GM12878 (cell line): ENCODE results near the gene MSL1.

Source experiments
- CBX3 ChIP-seq: fragments of 200-600 bp; sonication (generic); IDR thresholded peaks from 2 replicates; pipeline ENCODE4 v1.6.1; 2016; ENCODE audit warnings: low read depth, borderline replicate concordance
- CEBPB ChIP-seq, 2 experiments: fragments of 150-350 bp in 1 of 2; IDR thresholded peaks; 2 replicates each; pipeline ENCODE4 v1.6.1; 2012 to 2014; ENCODE audit warnings: low read depth in 2 of 2, low read length in 2 of 2, borderline replicate concordance in 1 of 2, inconsistent platforms in 1 of 2
- CHD2 ChIP-seq: IDR thresholded peaks from 2 replicates; pipeline ENCODE4 v1.6.1; 2011; ENCODE audit warnings: low read depth, low read length, improper control_type of control experiment, borderline replicate concordance
- DPF2 ChIP-seq: fragments of 450-650 bp; IDR thresholded peaks from 2 replicates; pipeline ENCODE4 v1.6.1; 2017; ENCODE audit warnings: mild to moderate bottlenecking
- EED ChIP-seq: sonication (generic); IDR thresholded peaks from 2 replicates; pipeline ENCODE4 v1.6.1; 2016; ENCODE audit warnings: antibody characterized with exemption, low read depth
- EZH2 ChIP-seq: IDR thresholded peaks from 2 replicates; pipeline ENCODE4 v1.6.1; 2012; ENCODE audit warnings: low read depth, mild to moderate bottlenecking, control low read depth, inconsistent platforms, low read length, borderline replicate concordance; ENCODE audit not compliant: control insufficient read depth
- NR2C2 ChIP-seq: IDR thresholded peaks from 2 replicates; pipeline ENCODE4 v1.6.1; 2011; ENCODE audit warnings: borderline replicate concordance, low read depth; ENCODE audit not compliant: control insufficient read depth, insufficient read length
- RCOR1 ChIP-seq: conservative IDR thresholded peaks from 2 replicates; pipeline ENCODE4 v1.6.1; 2012; ENCODE audit warnings: low read depth, low read length, improper control_type of control experiment
- TCF7 ChIP-seq: IDR thresholded peaks from 2 replicates; pipeline ENCODE4 v1.6.1; 2014; ENCODE audit warnings: antibody characterized with exemption, borderline replicate concordance
- YY1 ChIP-seq: IDR thresholded peaks from 2 replicates; pipeline ENCODE4 v1.6.1; 2011; ENCODE audit warnings: low read depth, mild to moderate bottlenecking, low read length
- ZNF274 ChIP-seq: IDR thresholded peaks from one replicate; pipeline ENCODE4 v1.8.0; 2011; ENCODE audit not compliant: insufficient read length, insufficient read depth
- ZSCAN29 ChIP-seq: fragments of 450-650 bp; IDR thresholded peaks from 2 replicates; pipeline ENCODE4 v1.6.1; 2017; ENCODE audit warnings: mild to moderate bottlenecking, moderate library complexity
- TF ChIP-seq, protein P1 (sequence below): IDR thresholded peaks from 2 replicates; pipeline ENCODE4 v1.6.1; 2012; ENCODE audit warnings: mild to moderate bottlenecking, low read depth, low read length
- TF ChIP-seq, protein P2 (sequence below), 3 experiments: IDR thresholded peaks in 2 of 3; conservative IDR thresholded peaks in 1 of 3; 2 replicates each; pipeline ENCODE4 v1.5.1; 2011; ENCODE audit warnings: low read depth in 3 of 3, low read length in 3 of 3, mild to moderate bottlenecking in 3 of 3, control low read depth in 2 of 3, moderate library complexity in 2 of 3, inconsistent platforms in 1 of 3, mixed read lengths in 1 of 3; ENCODE audit not compliant: control insufficient read depth in 2 of 3, insufficient read depth in 1 of 3; ENCODE audit errors: extremely low read depth in 1 of 3

DNA sequence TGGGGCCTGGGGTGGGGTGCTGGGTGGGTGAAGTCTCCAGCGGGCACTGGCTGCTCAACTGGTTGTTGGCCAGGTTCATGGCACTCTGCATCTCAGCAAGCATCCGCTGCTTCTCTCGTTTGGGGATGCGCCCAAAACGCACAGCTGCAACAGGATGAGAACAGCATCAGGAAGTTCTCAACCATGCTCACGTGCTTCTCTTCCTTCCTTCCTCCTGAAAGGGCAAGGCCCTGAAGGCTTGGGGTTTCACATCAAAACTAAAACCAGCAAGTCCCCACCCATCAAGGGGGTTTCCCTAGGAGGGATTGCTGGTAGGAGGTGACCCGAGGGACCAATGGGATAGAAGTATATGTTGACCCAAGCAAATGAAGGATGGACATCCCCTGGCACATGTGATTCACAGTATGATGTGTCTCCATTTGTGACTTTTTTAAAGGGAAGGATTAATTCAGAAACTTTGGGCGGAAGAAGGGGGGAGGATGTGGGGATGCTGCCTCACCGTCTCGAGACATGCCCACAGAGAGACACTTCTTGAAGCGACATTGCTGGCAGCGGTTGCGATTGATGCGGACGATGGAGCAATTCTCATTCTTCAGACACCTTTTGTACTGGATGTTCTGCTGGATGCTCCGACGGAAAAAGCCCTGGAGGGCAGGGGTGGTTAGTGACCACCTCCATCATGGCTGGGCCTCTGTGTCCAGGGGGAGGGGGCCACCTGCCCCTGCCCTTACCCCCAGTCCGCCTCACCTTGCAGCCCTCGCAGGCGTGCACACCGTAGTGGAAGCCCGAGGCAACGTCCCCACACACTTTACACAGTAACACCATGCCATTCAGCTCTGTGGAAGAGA, 25.6 kb upstream of the MSL1 start:
- no peak for TF ChIP-seq EZH2
- no peak for TF ChIP-seq CBX3
- no peak for TF ChIP-seq YY1
- TF ChIP-seq, protein P1, sequence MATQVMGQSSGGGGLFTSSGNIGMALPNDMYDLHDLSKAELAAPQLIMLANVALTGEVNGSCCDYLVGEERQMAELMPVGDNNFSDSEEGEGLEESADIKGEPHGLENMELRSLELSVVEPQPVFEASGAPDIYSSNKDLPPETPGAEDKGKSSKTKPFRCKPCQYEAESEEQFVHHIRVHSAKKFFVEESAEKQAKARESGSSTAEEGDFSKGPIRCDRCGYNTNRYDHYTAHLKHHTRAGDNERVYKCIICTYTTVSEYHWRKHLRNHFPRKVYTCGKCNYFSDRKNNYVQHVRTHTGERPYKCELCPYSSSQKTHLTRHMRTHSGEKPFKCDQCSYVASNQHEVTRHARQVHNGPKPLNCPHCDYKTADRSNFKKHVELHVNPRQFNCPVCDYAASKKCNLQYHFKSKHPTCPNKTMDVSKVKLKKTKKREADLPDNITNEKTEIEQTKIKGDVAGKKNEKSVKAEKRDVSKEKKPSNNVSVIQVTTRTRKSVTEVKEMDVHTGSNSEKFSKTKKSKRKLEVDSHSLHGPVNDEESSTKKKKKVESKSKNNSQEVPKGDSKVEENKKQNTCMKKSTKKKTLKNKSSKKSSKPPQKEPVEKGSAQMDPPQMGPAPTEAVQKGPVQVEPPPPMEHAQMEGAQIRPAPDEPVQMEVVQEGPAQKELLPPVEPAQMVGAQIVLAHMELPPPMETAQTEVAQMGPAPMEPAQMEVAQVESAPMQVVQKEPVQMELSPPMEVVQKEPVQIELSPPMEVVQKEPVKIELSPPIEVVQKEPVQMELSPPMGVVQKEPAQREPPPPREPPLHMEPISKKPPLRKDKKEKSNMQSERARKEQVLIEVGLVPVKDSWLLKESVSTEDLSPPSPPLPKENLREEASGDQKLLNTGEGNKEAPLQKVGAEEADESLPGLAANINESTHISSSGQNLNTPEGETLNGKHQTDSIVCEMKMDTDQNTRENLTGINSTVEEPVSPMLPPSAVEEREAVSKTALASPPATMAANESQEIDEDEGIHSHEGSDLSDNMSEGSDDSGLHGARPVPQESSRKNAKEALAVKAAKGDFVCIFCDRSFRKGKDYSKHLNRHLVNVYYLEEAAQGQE = no peak
- peak; percentile 33; the same call in 1 of the 2 replicates for TF ChIP-seq CHD2
- TF ChIP-seq TCF7 = no peak
- no peak for TF ChIP-seq NR2C2
- TF ChIP-seq, protein P2, sequence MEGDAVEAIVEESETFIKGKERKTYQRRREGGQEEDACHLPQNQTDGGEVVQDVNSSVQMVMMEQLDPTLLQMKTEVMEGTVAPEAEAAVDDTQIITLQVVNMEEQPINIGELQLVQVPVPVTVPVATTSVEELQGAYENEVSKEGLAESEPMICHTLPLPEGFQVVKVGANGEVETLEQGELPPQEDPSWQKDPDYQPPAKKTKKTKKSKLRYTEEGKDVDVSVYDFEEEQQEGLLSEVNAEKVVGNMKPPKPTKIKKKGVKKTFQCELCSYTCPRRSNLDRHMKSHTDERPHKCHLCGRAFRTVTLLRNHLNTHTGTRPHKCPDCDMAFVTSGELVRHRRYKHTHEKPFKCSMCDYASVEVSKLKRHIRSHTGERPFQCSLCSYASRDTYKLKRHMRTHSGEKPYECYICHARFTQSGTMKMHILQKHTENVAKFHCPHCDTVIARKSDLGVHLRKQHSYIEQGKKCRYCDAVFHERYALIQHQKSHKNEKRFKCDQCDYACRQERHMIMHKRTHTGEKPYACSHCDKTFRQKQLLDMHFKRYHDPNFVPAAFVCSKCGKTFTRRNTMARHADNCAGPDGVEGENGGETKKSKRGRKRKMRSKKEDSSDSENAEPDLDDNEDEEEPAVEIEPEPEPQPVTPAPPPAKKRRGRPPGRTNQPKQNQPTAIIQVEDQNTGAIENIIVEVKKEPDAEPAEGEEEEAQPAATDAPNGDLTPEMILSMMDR (IDR thresholded peaks at IDR 0.05 in 2 of 3, conservative IDR thresholded peaks at IDR 0.05 in 1 of 3; ENCODE audit: control insufficient read depth in 2 of 3, extremely low read depth in 1 of 3, insufficient read depth in 1 of 3, low read depth in 3 of 3, low read length in 3 of 3) = no peak
- no peak for TF ChIP-seq RCOR1
- peak; percentile 74; the same call in 1 of the 2 replicates for TF ChIP-seq EED
- TF ChIP-seq DPF2 = no peak; the same call in 1 of the 2 replicates
- TF ChIP-seq CEBPB (IDR thresholded peaks at IDR 0.05; ENCODE audit: borderline replicate concordance in 1 of 2, low read depth in 2 of 2, low read length in 2 of 2) = no peak
- no peak for TF ChIP-seq ZNF274
- TF ChIP-seq ZSCAN29 = no peak
